ENCODE data around the gene KCNJ18. TPM values are rescaled to one million over a fixed set of nuclear protein-coding genes. Genes with fewer than 3 reads are reported as not detected.
"Not testable (repeated sequence)": the region's sequence is repeated elsewhere in the genome, so short reads cannot be mapped to it uniquely, and the experiment has no call there.

KCNJ18 gene
- polyA plus RNA-seq, 1 donor (not counting 4 experiments of a cell fraction or from before 2014, with no cell fraction given) = not detected

- not testable (repeated sequence) for DNase-seq (ENCODE audit: low read depth, low spot score); H3K4me2 ChIP-seq (ENCODE audit: control insufficient read depth, extremely low read depth, insufficient read depth, low read depth, low read length); H2AFZ ChIP-seq (ENCODE audit: control insufficient read depth, low read length); H3K4me1 ChIP-seq (ENCODE audit: control insufficient read depth, extremely low read depth, insufficient read depth, low read length); H3K9me1 ChIP-seq (ENCODE audit: control insufficient read depth, extremely low read depth, insufficient read depth, low read length); H3K79me2 ChIP-seq (ENCODE audit: control insufficient read depth, insufficient read depth, low read length); H3K27ac ChIP-seq (ENCODE audit: control insufficient read depth, insufficient read depth, low read length); H3K36me3 ChIP-seq (ENCODE audit: control insufficient read depth in 2 of 2, extremely low read depth in 1 of 2, insufficient read depth in 2 of 2, low read length in 2 of 2); H3K4me3 ChIP-seq (ENCODE audit: control insufficient read depth in 2 of 3, extremely low read depth in 1 of 3, insufficient read depth in 2 of 3, low read depth in 1 of 3, low read length in 3 of 3); H3K27me3 ChIP-seq (ENCODE audit: control insufficient read depth, extremely low read depth, insufficient read depth, low read length); FAIRE-seq; H3K9ac ChIP-seq (ENCODE audit: control insufficient read depth, extremely low read depth, insufficient read depth, low read length); H3K9me3 ChIP-seq (ENCODE audit: control insufficient read depth, low read depth, low read length); H4K20me1 ChIP-seq (ENCODE audit: control insufficient read depth, extremely low read depth, insufficient read depth, low read length)
- dilution Hi-C loops (cut with MboI; ENCODE audit: extremely low pct_ligation_motif_present, low sequenced_read_pairs) = loop anchor here (25.0 kb wide), 1 partner anchor 286 kb away; no protein-coding TSS in a partner anchor
These were observed 6.2 kb downstream of the KCNJ18 start for GRCh38 chr17:21698437-21699075.

DNA sequence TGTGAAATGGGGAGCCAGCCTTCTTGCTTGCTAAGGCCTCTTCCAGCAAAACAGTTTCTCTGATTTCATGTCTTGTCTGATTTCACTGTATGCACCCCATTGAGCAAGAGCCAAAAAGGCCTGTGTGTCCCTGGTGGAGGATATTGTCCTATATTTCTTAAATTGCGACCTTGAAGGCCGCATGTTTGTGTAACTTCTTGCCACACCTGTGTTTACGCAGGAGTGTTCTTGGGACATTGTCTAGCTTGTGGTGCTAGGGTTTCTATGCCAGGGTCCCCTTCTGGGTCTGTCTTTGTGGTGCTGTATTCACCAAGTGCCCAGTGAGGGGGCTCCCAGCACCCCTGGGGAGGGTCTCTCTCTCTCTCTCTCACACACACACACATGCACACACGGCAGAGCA lies 6.8 kb downstream of the KCNJ18 start:
- not testable (repeated sequence) for H3K27ac ChIP-seq (ENCODE audit: control insufficient read depth, insufficient read depth, low read length); H3K9me3 ChIP-seq (ENCODE audit: control insufficient read depth, low read depth, low read length); H2AFZ ChIP-seq (ENCODE audit: control insufficient read depth, low read length); H3K4me1 ChIP-seq (ENCODE audit: control insufficient read depth, extremely low read depth, insufficient read depth, low read length); H3K79me2 ChIP-seq (ENCODE audit: control insufficient read depth, insufficient read depth, low read length); H3K4me2 ChIP-seq (ENCODE audit: control insufficient read depth, extremely low read depth, insufficient read depth, low read depth, low read length); H3K27me3 ChIP-seq (ENCODE audit: control insufficient read depth, extremely low read depth, insufficient read depth, low read length); H3K9ac ChIP-seq (ENCODE audit: control insufficient read depth, extremely low read depth, insufficient read depth, low read length); DNase-seq (ENCODE audit: low read depth, low spot score); H3K9me1 ChIP-seq (ENCODE audit: control insufficient read depth, extremely low read depth, insufficient read depth, low read length); H3K4me3 ChIP-seq (ENCODE audit: control insufficient read depth in 2 of 3, extremely low read depth in 1 of 3, insufficient read depth in 2 of 3, low read depth in 1 of 3, low read length in 3 of 3); H3K36me3 ChIP-seq (ENCODE audit: control insufficient read depth in 2 of 2, extremely low read depth in 1 of 2, insufficient read depth in 2 of 2, low read length in 2 of 2); H4K20me1 ChIP-seq (ENCODE audit: control insufficient read depth, extremely low read depth, insufficient read depth, low read length); FAIRE-seq
- dilution Hi-C loops (cut with MboI; ENCODE audit: extremely low pct_ligation_motif_present, low sequenced_read_pairs) = loop anchor here (25.0 kb wide), 1 partner anchor 287 kb away; no protein-coding TSS in a partner anchor

- not testable (repeated sequence) for H3K4me3 ChIP-seq (ENCODE audit: control insufficient read depth in 2 of 3, extremely low read depth in 1 of 3, insufficient read depth in 2 of 3, low read depth in 1 of 3, low read length in 3 of 3); H4K20me1 ChIP-seq (ENCODE audit: control insufficient read depth, extremely low read depth, insufficient read depth, low read length); H3K27me3 ChIP-seq (ENCODE audit: control insufficient read depth, extremely low read depth, insufficient read depth, low read length); FAIRE-seq; H3K4me1 ChIP-seq (ENCODE audit: control insufficient read depth, extremely low read depth, insufficient read depth, low read length); H3K4me2 ChIP-seq (ENCODE audit: control insufficient read depth, extremely low read depth, insufficient read depth, low read depth, low read length); H2AFZ ChIP-seq (ENCODE audit: control insufficient read depth, low read length); H3K36me3 ChIP-seq (ENCODE audit: control insufficient read depth in 2 of 2, extremely low read depth in 1 of 2, insufficient read depth in 2 of 2, low read length in 2 of 2); H3K9me3 ChIP-seq (ENCODE audit: control insufficient read depth, low read depth, low read length); H3K9me1 ChIP-seq (ENCODE audit: control insufficient read depth, extremely low read depth, insufficient read depth, low read length); H3K79me2 ChIP-seq (ENCODE audit: control insufficient read depth, insufficient read depth, low read length); DNase-seq (ENCODE audit: low read depth, low spot score); H3K9ac ChIP-seq (ENCODE audit: control insufficient read depth, extremely low read depth, insufficient read depth, low read length); H3K27ac ChIP-seq (ENCODE audit: control insufficient read depth, insufficient read depth, low read length)
- dilution Hi-C loops (cut with MboI; ENCODE audit: extremely low pct_ligation_motif_present, low sequenced_read_pairs) = loop anchor here (25.0 kb wide), 1 partner anchor 287 kb away; no protein-coding TSS in a partner anchor
These were observed 7.4 kb downstream of the KCNJ18 start for GRCh38 chr17:21699573-21700236.

DNA sequence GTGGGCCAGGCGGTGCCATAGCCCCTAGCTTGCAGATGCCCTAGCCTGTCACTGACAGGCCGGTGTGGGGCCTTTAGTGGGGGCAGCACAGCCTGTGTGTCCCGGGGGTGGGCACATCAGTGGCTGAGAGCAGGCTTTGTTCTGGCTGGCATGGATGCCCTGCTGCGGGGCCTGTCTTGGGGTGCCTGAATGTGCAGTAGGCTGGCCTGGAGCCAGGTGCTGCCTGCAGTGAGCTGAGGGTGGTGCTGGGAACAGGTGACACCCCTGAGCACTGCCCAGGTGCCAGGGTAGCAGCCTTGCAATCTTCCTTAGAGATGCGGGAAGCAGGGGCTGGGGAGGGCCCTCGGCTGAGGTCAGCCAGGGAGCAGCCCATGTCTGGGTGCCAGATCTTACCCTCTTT lies 8.8 kb downstream of the KCNJ18 start:
- DNase-seq (ENCODE audit: low read depth, low spot score); dilution Hi-C loops (cut with MboI; ENCODE audit: extremely low pct_ligation_motif_present, low sequenced_read_pairs); H3K27ac ChIP-seq (ENCODE audit: control insufficient read depth, insufficient read depth, low read length); FAIRE-seq; H3K9me1 ChIP-seq (ENCODE audit: control insufficient read depth, extremely low read depth, insufficient read depth, low read length); H3K27me3 ChIP-seq (ENCODE audit: control insufficient read depth, extremely low read depth, insufficient read depth, low read length); H3K79me2 ChIP-seq (ENCODE audit: control insufficient read depth, insufficient read depth, low read length); H3K4me3 ChIP-seq (ENCODE audit: control insufficient read depth in 2 of 3, extremely low read depth in 1 of 3, insufficient read depth in 2 of 3, low read depth in 1 of 3, low read length in 3 of 3); H3K36me3 ChIP-seq (ENCODE audit: control insufficient read depth in 2 of 2, extremely low read depth in 1 of 2, insufficient read depth in 2 of 2, low read length in 2 of 2); H3K4me2 ChIP-seq (ENCODE audit: control insufficient read depth, extremely low read depth, insufficient read depth, low read depth, low read length); H3K4me1 ChIP-seq (ENCODE audit: control insufficient read depth, extremely low read depth, insufficient read depth, low read length); H3K9me3 ChIP-seq (ENCODE audit: control insufficient read depth, low read depth, low read length); H2AFZ ChIP-seq (ENCODE audit: control insufficient read depth, low read length); H4K20me1 ChIP-seq (ENCODE audit: control insufficient read depth, extremely low read depth, insufficient read depth, low read length); H3K9ac ChIP-seq (ENCODE audit: control insufficient read depth, extremely low read depth, insufficient read depth, low read length): not testable (repeated sequence)

DNA sequence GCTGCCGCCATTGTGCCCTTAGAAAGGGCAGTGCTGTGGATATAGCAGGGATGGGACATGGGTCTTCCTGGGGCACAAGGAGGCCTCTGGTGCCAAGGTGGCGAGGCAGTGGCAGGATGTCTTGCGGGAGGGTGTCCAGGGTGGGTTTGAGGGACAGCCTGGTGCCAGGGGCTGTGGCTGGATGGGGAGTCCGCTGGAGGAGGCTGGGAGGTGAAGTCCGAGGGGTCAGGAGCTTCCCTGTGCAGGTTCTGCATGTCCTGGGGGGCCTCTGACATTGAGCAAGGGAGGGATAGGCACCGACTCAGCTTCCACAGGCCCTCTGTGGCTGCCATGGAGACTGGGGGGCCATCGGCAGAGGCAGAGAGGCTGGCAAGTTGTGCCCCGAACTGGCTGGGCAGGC lies 9.7 kb downstream of the KCNJ18 start:
- H3K79me2 ChIP-seq (ENCODE audit: control insufficient read depth, insufficient read depth, low read length); H4K20me1 ChIP-seq (ENCODE audit: control insufficient read depth, extremely low read depth, insufficient read depth, low read length); dilution Hi-C loops (cut with MboI; ENCODE audit: extremely low pct_ligation_motif_present, low sequenced_read_pairs); DNase-seq (ENCODE audit: low read depth, low spot score); H2AFZ ChIP-seq (ENCODE audit: control insufficient read depth, low read length); H3K9ac ChIP-seq (ENCODE audit: control insufficient read depth, extremely low read depth, insufficient read depth, low read length); H3K4me1 ChIP-seq (ENCODE audit: control insufficient read depth, extremely low read depth, insufficient read depth, low read length); H3K9me1 ChIP-seq (ENCODE audit: control insufficient read depth, extremely low read depth, insufficient read depth, low read length); H3K9me3 ChIP-seq (ENCODE audit: control insufficient read depth, low read depth, low read length); H3K4me2 ChIP-seq (ENCODE audit: control insufficient read depth, extremely low read depth, insufficient read depth, low read depth, low read length); H3K36me3 ChIP-seq (ENCODE audit: control insufficient read depth in 2 of 2, extremely low read depth in 1 of 2, insufficient read depth in 2 of 2, low read length in 2 of 2); H3K27ac ChIP-seq (ENCODE audit: control insufficient read depth, insufficient read depth, low read length); FAIRE-seq; H3K27me3 ChIP-seq (ENCODE audit: control insufficient read depth, extremely low read depth, insufficient read depth, low read length); H3K4me3 ChIP-seq (ENCODE audit: control insufficient read depth in 2 of 3, extremely low read depth in 1 of 3, insufficient read depth in 2 of 3, low read depth in 1 of 3, low read length in 3 of 3): not testable (repeated sequence)

All from keratinocyte (primary cell).